HG02981 (cell line): ENCODE results near the gene SCP2.

Source experiments
- ATAC-seq: cut with Tn5 transposase; IDR thresholded peaks from one replicate; pipeline ENCODE4 v1.9.1; 2021; ENCODE audit warnings: mild to moderate bottlenecking, moderate library complexity; ENCODE audit not compliant: unreplicated experiment

The SCP2 gene, protein sequence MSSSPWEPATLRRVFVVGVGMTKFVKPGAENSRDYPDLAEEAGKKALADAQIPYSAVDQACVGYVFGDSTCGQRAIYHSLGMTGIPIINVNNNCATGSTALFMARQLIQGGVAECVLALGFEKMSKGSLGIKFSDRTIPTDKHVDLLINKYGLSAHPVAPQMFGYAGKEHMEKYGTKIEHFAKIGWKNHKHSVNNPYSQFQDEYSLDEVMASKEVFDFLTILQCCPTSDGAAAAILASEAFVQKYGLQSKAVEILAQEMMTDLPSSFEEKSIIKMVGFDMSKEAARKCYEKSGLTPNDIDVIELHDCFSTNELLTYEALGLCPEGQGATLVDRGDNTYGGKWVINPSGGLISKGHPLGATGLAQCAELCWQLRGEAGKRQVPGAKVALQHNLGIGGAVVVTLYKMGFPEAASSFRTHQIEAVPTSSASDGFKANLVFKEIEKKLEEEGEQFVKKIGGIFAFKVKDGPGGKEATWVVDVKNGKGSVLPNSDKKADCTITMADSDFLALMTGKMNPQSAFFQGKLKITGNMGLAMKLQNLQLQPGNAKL

DNA sequence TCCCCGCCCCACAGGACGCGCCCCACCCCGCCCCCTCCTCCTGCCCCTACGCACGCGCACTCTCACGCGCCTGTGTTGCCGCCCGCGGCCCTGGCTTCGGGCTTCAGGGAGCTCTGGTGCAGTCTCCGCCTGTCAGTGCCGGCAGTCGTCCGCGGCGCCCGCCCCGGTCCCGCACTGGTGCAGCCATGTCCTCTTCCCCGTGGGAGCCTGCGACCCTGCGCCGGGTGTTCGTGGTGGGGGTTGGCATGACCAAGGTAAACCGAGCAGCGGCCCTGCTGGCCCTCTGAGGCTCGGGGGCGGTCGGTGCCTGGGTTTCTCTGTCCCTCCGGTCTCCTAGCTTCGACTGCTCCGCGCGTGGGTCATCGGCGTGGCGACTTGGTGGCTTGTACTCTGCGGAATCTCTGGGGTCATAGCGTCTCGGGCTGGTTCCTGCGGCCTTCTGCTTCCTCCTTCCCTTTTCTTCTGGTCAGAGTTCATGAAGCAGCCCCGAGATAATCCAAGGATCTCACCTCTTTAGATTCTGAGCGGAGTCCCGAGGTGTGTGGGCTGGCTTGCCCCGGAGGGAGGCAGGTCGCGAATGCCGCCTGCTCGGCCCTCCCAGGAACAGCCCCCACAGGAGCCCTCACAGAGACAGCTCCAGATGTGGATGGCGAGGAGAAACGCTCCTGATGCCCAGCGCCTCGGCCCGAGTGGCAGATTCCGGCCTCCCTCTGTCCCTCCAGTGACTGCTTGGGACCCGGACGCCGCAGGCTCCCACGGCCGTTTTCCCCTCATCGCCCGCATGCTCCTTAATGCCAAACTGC is at the start of gene SCP2:
SCP2 (plus strand) TSS at position 65 of the 803 bp plus-strand sequence; CDS start at position 186, 121 bp downstream.
- peak; percentile 65 for ATAC-seq

GRCh38 chr1:52877554-52877953 is 49.5 kb upstream of the SCP2 start:
- no peak for ATAC-seq

DNA sequence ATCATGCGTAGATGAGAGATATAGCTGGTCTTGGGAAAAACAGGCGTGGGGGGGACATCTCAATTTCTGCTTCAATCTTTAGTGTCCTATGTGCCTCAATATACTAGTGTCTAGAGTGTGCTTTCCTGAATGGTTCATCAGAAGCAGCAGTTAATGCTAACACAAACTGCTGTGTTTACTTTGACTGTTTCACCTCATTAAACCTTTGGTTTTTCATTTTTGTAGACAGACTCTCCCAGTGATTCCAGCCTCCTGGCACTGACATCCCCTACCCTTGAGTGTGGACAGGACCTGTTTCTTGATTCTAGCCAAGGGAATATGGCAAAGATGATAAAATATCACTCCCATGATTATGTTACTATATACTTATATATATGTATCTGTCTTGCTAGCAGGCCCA is 46.9 kb upstream of the SCP2 start:
- ATAC-seq, result no peak

DNA sequence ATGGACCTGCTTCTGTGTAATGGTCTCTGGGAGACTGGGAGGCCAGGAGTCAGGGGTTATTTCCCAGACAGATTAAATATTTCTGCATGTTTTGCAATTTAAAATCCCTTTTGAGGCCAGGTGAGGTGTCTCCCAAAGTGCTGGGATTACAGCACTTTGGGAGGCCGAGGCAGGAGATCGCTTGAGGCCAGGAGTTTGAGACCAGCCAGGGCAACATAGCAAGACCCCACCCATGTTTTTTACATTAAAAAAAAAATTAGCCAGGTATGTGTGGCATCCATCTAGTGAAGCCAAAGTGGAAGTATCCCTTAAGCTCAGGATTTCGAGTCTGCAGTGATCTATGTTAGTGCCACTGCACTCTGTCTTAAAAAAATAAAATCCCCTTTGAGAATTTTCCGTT is 39.6 kb upstream of the SCP2 start:
- ATAC-seq, result no peak

DNA sequence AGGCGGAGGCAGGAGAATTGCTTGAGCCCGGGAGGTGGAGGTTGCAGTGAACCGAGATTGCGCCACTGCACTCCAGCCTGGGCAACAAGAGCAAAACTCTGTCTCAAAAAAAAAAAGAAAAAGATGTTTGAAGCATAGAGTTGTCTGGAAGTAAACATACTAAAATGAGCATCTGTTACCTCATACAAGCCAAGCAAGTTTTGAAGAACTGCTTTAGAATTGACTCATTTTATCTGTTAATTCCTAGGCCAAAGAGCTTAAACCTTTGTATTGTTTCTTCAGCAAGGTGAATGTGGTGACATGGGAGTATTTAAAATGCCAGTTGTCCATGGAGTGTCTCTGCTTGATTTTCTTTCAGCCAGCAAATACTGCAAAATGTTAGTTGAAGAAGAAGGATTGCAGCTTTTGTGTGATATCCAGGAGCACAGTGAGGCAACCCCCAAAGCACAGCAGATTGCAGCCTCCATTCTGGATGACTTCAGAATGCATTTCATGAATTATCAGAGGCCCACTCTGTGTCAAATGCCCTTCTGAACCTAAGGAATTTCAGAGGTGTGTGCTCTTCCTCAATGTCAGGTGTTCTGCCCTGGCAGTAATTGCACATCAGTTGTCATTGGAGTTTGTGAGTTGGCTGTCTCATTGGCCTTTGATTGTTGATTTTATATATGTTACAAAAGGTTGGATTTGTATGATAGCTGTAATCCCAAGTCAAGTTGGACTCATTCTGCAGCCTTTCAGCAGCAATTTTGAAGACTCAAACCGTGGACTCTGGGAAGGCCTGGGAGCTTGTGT is 34.5 kb upstream of the SCP2 start:
- no peak for ATAC-seq

DNA sequence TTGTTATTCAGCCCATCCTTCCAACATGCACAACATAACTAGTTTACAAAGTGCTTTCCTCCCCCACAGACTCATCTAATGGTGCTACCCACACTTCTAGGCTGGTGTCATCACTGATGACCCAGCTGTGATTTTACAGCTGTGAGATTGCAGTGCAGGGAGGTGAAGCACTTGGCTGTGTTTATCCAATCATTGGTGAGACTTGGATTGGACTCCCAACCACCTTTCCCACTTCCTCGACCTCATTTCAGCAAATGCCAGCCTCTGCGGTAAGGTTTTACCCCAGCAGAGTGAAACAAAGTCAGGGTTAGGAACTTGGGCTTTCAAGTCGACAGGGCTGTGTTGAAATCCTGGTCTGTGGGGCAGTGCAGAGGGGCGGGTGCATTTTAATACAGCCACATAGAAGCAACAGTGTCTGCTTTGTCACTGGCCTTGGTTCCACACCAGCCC is 27.6 kb upstream of the SCP2 start:
- no peak for ATAC-seq

DNA sequence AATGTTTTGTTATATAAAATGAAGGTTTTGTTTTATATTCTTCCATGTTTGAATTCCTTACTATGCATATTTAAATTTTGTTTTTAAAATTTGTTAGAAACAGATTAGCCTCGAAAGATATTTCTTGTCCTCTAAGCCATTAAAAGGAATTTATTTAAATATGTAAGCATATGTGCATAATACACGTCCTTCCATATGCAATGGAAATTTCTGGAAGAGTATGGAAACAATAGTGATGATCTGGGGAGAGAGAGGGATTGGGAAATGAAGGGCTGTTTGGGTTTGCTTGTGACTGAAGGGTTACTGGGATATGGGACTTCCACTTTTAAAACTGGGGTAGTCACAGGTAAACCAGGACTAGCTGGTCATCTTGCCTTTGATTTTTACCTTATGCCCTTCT is 26.7 kb upstream of the SCP2 start:
- ATAC-seq, result no peak

DNA sequence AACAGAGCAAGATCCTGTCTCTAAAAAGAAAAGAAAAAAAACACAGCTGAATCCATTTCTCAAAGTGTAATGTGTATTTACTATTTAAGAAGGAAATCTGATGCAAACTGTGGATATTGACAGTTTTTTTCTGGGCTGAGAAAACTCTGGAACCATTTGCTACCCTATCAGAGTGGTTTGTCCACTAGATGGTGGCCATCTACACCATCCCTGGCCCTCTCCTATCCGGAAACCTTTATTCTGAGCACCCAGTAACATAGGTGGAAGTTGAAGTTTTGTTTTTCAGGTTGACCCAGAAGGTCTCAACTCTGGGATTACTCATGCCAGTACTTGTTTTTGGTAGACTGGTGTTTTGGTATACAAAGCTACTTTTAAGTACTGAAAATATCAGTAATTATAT is 25.7 kb upstream of the SCP2 start:
- ATAC-seq, result no peak

DNA sequence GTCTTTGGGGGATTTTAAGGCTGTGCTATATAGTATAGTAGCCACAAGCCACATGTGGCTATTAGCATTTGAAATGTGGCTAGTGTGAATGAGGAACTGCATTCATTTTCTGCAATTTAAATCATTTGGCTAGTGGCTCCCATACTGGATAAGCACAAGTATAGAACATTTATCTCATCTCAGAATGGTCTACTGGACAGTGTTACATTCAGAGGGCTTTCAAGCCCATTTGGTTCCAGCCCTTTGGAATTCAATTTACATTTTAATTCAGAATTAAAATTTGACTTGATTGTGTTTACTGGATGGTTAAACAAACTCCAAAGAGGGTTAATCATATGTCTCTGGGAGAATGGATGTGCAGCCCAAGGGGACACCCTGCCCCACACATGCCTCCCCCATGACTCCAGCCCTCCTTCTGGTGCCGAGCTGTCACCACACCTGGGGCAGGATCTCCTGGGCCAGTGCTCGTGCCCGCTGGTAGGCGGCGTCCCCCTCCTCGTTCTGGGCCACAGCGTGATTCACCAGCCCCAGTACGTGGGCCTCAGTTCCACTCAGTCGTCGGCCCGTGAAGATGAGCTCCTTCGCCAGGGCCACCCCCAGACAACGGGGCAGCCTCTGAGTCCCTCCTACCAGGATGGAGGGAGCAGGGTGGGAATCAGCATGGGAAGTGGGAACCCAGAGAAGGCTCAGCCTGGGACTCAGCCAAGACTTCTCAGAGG is 22.7 kb upstream of the SCP2 start:
- ATAC-seq, result no peak

DNA sequence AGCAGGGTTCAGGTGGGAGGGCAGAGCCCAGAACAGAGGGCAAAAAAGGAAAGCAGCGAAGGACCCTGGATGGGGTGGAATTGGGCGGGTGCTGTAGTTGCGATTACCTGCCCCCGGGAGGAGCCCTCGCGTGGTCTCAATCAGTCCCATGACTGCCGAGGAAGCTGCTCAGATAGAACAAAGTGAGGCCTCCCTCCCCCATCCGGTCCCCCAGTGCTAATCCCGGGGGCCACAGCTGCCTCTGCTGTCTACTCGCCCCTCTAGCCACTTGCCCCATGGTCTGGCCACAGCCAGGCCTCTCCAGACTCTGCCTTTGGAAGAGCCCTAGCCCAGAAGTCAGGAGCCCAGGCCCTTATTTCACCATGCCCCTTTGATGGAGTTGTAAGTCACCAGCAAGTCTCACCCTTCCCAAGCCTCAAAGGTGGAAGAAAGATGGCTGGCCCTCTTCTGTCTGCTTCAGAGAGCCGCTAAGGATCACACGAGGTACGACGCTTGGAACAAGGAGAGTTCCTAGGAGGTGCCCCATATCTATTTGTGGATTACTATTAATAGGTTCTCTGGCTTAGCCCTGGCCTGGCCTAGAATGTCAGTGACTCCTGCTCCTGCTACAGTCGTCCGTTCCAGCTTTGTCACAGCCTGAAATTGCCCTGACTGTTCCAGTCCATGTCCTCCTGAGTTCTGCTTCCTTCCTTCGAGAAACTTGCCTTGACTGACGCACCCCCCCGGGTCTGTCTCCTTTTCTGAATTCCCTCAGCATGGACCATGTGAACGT is 22.0 kb upstream of the SCP2 start:
- no peak for ATAC-seq

DNA sequence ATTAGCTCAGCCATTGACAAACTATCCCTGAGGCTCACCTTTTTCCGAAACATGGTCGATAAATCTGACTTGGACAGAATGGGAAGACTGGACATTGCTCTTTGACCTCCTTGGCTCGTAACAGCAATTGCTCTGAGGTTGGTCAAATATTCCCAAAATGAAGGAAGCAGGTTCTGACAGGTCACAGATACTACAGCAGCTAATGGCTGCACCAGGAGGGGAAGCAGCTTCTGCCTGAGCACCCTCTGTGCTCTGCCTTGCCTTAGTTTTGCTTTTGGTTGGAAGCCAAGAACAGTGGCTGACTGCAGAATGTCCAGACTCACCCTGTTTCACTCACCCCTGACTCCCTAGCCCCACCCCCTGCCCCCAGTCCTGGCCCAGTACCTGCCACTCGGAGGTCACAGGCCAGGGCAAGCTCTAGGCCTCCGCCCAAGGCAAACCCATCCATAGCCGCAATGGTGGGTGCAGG is 20.9 kb upstream of the SCP2 start:
- ATAC-seq, result no peak

DNA sequence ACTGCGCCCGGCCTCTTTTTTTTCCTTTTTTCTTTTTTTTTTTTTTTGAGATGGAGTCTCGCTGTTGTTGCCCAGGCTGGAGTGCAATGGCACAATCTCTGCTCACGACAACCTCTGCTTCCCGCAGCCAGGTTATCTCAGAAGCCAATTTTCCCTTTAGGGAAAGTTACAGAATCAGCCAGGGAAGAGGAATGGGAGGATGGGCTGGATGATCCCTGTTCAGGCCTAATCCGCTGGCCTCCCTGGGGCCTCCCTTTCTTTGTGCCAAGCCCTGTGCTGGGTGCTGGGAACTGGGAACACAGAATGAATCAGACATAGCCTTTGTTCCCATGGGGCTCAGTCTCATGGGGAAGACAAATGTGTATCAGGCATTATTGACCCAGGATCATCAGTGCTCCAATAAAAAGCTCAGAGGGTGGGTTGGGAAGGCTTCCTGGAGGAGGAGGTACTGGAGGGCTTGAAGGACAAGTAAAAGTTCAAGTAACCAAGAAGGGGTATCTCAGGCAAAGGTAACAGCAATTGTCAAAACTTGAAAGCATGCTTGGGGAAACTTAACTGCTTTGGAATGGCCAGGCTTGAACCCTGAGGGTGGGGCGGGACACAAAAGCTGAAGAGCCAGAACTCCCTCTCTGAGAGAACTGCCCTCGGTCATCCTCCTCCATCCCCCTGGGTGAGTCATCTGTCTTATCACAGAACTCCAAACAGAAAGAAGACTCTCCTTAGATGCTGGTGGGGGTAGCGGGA is 19.8 kb upstream of the SCP2 start:
- no peak for ATAC-seq

- ATAC-seq, result no peak
These were observed 19.3 kb upstream of the SCP2 start for GRCh38 chr1:52907812-52908153.

- ATAC-seq, result no peak
These were observed 15.5 kb upstream of the SCP2 start for GRCh38 chr1:52911541-52911940.

GRCh38 chr1:52913014-52913413 is 14.1 kb upstream of the SCP2 start:
- no peak for ATAC-seq

GRCh38 chr1:52913537-52913936 is 13.5 kb upstream of the SCP2 start:
- no peak for ATAC-seq

DNA sequence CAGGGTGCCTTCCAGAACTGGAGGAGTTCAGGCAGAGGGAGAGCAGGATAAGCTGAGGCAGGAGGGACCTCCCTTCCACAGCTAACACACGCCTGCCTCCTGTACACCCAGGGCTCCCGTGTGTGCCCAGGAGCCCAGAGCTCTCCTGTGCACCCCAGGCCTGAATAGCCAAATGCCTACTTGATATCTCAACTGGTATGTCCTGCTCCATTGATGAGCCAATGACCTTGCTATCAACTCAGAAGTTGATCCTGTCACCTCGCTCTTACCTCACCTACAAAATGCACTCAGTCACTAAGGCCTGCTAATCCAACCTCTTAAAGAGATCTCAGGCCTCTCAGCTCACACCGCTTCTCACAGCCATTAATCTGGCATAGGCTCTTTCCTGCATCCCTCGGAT is 12.6 kb upstream of the SCP2 start:
- no peak for ATAC-seq

DNA sequence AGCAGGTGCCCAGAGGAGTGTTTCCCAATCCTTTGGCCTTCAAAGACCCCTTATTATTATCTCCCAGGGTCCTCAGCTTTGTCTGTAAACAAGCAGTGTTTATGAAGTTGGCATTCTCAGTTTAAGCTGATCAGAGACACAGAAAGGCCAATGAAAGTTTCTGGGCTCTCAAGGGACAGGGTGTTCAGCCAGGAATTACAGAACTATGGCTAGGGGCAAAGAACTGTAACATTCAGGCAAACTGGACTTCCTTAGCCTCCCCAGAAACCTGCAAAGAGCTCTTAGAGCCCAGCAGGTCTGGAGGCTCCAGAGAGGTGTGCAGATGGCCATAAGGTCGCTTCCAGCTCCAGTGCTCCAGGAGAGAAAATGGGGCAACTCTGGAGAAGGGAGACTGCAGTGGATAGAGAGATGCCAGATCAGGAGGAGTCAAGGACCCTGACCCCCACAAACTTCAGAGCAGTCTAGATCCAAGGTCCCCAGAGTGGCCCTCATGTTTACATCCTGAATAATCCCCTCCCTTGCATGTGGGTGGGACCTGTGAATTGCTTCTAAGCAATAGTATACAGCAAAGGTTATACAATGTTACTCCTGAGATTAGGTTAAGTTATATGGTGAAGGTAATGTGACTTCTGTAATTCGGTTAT is 11.7 kb upstream of the SCP2 start:
- no peak for ATAC-seq

- no peak for ATAC-seq
These were observed 11.2 kb upstream of the SCP2 start for GRCh38 chr1:52915855-52916220.
